Measurements from ENCODE around the gene CEBPZ.
"Not testable (repeated sequence)": the region's sequence is repeated elsewhere in the genome, so short reads cannot be mapped to it uniquely, and the experiment has no call there.

The CEBPZ gene

DNA sequence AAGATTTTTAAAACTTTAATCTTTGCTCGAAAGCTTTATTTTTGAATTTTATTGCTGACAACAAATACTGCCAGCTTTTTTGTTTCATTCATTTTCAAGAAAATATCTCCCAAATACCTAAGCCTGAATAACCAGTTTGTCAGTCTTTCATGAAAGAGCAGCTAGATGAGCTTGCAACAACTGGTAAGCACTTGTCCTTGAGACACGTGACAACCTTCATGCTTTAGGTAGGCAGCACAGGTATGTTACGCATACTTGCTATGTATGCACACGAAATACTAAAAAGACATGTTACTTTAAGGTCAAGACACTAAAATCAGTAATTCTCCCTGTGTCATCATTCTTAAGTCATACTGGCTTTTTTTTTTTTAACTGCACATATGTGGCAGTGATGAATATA lies 12.3 kb downstream of the CEBPZ start:
- no peak for DNase-seq (ENCODE audit: low read depth in 1 of 2, low spot score in 1 of 2)

DNA sequence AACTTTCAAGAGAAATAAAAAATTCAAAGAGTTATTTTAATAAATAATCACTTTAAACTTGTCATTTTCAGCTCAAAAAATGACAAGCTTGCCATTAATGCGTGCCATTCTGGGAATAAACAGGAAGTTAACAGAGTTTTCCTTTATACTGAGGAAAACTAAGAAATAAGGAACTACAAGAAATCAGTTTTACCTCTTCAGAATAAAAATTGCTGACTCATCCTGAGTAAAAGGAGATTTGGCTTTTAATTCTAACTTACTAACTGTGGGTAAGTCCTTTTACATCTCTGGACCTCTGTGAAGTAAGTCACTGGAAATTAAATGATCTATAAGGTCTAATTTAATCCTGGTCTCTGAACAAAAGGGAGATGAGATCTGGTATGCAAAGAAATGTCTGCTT lies 16.1 kb downstream of the CEBPZ start:
- DNase-seq (ENCODE audit: low read depth in 1 of 2, low spot score in 1 of 2), result no peak

DNA sequence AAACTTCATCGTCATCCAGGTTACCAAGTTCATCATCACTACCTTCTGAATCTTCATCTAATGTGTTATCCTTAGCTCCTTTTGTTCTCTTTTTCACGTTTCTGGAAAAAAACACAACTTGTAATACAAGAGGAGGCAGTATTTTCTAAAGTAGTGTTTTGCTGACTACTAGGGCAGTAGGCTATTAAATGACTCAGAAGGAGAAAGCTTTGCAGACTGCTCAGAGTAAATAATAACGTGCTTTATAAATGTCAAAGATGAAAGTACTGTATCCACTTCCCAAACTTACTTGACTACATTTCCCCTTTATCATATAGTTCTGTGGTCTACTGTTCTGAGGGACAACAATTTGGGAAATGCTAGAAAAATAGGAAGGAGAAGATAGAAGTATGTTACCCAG lies 19.5 kb downstream of the CEBPZ start:
- DNase-seq (ENCODE audit: low read depth in 1 of 2, low spot score in 1 of 2), result no peak

DNA sequence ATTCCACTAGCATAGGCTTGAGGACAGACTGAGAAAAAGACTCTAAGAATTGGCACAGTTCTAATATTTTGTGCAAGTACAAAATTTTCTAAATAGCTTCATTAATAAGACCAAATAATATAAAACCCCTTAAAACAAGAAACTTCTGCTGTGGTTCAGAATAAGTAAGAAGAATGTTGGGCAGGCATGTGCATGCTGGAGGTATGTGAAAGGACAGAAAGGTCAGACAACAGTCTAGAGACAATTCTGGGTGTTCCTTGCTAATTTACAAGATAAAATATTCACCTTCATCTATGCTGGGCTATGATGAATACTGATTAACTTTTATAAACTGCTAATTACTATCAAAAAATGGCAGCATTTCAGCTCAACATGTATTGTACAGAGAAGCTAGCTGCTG lies 20.2 kb downstream of the CEBPZ start:
- no peak for DNase-seq (ENCODE audit: low read depth in 1 of 2, low spot score in 1 of 2)

DNA sequence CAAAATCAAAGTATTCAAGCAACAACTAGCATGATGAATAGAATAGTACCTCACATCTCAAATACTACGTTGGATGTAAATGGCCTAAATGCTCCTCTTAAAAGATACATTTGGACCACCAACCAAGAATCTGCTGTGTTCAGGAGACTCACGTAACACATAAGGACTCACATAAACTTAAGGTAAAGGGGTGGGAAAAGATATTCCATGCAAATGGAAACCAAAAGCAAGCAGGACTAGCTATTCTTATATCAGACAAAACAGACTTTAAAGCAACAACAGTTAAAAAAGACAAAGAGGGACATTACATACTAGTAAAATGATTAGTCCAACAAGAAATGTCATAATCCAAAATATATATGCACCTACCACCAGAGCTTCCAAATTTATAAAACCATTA lies 24.6 kb downstream of the CEBPZ start:
- DNase-seq (ENCODE audit: low read depth in 1 of 2, low spot score in 1 of 2), result not testable (repeated sequence)

DNA sequence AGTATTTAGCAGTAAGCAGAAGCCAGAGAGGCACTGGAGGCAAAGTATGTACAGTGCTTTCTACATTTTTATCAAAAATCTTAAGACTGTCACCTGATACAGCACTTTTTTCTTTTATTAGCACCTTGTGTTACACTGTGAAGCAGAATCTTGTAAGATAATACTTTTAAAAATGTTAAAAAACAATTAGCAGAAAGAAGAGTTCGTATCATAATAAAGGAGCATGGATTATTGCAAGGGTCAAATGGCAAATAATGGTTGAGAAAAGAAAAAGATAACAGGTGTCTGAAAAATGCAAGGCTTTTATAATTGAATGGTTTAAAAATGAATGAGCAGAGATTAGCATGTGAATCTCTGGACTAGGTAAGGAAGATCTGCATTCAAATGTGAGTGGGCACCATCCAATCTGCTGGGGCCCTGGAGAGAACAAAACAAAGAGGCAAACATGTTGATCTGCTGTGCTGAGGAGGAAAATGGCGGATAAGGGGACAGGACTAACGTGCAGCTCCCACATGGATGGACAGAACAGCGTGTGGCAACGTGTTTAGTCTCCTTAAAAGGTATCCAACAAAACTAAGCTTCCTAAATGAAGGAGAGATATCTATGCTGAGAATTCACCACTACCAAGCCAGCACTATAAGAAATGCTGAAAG lies 25.6 kb downstream of the CEBPZ start:
- DNase-seq (ENCODE audit: low read depth in 1 of 2, low spot score in 1 of 2), result no peak

DNA sequence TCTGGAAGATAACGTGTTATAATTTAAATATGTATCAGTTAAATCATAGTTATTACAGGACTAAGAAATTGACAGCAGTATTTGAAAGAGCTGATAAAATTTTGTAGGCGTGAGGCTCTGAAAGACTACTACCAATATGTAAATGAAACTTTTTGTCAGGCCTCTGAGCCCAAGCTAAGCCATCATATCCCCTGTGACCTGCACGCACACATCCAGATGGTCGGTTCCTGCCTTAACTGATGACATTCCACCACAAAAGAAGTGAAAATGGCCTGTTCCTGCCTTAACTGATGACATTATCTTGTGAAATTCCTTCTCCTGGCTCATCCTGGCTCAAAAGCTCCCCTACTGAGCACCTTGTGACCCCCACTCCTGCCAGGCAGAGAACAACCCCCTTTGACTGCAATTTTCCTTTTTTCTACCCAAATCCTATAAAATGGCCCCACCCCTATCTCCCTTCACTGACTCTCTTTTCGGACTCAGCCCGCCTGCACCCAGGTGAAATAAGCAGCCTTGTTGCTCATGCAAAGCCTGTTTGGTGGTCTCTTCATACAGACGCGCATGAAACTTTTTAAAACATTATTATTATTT lies 26.2 kb downstream of the CEBPZ start:
- DNase-seq (ENCODE audit: low read depth in 1 of 2, low spot score in 1 of 2), result not testable (repeated sequence)

DNA sequence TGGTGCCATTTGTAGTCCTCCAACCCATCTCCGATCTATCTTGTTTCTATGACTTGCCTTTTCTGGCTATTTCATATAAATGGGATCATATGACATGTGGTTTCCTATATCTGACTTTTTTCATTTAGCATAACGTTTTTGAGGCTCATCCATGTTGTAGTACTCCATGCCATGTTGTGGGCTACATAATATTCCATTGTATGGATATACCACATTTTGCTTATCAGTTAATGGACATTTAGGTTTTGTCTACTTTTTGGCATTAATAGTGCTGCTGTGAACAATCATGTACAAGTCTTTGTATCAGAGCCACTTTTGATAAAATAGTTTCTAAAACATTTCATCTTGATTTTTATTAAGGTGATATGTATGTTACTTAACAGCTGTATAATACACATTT lies 27.7 kb downstream of the CEBPZ start:
- DNase-seq (ENCODE audit: low read depth in 1 of 2, low spot score in 1 of 2), result no peak

DNA sequence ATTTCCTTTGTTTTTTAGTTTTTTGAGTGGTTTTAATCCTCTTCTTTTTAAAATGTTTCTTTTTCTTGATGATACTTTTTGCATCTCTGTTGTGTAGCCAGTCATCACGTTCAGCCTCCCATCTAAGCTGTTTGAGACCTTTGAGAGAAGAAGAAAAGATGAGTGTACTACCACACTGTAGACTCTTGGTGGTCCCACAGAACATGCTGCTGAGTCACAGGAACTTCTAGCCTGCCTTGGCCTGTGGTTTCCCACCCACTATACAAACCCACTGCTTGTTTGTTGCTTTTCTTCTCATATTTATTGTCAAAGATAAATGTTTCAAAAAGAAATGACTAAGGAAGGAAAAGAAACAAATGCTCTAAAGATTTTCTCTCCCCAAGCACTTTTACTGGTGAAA lies 29.6 kb downstream of the CEBPZ start:
- no peak for DNase-seq (ENCODE audit: low read depth in 1 of 2, low spot score in 1 of 2)

DNA sequence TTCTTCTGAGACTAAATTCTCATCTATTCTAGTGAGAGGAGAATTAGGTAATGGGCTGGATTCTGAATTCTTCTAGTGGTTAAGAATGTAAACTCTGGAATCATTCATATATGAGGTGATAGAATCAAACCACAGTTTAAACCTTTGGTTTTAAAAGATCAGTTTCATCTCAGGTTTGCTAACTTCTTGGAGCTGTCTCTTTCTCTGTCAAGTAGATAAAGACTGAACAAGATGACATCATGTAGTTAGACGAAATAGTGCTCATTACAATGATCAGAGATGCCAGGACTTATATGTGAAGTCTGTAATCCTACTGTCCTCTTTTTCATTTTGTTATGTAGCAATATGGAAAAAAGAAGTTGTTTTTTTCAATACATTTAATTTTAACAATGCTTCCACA lies 30.2 kb downstream of the CEBPZ start:
- no peak for DNase-seq (ENCODE audit: low read depth in 1 of 2, low spot score in 1 of 2)

DNA sequence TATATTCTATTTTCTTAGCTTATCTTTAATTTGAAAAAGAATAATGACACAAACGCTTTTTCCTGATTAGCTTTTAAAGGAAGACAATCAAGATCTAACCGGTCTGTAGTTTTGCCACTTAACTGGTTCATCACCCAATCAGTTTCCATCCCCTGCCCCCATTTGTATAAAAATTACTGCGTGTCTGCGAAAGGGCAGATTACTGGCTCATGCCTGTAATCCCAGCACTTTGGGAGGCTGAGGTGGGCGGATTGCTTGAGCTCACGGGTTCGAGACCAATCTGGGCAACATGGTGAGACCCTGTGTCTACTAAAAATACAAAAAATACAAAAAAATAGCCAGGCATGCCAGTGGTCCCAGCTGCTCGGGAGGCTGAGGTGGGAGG lies 32.7 kb downstream of the CEBPZ start:
- DNase-seq (ENCODE audit: low read depth in 1 of 2, low spot score in 1 of 2), result no peak

DNA sequence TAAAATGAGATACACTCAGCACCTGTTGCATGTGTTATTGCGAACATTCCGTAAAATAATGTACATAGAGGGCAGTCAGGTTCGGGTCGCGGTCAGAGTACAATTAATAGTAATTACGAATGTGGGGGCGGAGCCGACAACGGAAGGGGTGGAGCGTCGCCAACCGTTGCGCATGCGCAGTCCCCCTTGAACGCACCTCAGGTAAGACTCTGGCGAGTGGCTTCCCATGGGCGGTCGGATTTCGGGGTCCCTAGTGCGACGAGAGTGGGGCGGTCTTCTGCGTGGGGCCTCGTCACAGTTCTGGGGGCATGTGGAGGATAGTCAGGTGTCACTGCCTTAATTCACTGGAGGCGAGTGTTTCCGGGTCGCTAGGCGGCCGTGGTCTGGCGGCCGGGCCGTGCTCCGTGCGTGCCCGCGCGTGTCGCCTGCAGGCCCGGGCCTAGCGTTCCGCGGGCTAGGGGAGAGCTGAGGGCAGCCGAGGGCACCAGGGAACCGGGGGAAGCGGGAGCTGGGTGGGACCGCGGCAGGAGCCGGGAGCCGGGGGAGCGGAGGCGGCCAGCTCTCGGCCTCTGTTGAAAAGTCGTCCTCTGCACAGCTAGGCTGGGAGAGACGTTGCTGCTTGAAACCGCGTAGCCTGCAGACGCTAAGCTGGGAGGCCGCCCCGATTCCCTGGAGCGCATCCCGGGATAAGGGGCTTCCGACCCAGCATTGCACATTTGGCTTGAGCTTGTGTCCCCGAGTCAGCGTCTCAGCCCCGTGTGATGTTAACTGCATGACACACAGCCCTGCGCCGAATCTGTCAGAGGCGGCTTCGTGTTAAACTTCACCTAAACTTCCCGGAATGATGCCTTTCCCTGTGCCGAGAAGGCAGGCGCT lies 34.8 kb downstream of the CEBPZ start, which contains the start of gene CEBPZOS:
CEBPZOS (plus strand) TSS at position 177 of the 876 bp plus-strand sequence. CDS start 3,209 bp downstream, outside the sequence.
- peak; percentile 86 to 90 for DNase-seq (ENCODE audit: low read depth in 1 of 2, low spot score in 1 of 2)

DNA sequence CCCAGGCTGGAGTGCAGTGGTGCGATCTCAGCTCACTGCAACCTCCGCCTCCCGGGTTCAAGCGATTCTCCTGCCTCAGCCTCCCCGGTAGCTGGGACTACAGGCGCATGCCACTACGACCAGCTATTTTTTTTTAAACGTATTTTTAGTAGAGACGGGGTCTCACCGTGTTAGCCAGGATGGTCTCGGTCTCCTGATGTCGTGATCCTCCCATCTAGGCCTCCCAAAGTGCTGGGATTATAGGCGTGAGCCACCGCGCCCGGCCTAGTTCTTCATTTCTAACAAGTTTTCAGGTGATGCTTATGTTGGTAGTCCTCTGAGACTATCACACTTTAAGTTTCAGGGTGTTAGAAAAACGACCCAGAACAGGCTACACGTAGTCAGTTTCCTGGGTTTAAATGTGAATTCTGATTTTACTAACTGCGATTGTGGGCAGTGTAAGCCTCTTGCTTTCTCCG lies 35.5 kb downstream of the CEBPZ start:
- DNase-seq (ENCODE audit: low read depth in 1 of 2, low spot score in 1 of 2), result not testable (repeated sequence)

DNA sequence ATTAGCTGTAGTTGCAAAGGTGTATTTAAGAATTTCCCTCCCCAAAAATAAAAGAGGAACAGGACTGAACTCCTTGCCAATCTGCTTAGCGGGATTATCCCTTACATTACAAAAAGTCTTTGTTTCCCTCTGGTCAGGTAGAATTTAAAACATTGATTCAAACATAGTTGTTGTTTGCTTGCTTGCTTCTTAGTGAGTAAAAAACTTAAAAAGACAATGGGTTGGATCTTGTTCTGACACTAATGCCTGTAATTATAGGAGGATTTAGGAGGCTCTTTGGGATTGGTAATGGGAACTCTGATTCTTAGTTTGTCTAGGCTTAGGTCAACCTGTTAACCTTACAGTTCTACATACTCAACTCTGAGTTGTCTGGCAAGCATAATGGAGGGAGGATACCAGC lies 38.8 kb downstream of the CEBPZ start:
- no peak for DNase-seq (ENCODE audit: low read depth in 1 of 2, low spot score in 1 of 2)

DNA sequence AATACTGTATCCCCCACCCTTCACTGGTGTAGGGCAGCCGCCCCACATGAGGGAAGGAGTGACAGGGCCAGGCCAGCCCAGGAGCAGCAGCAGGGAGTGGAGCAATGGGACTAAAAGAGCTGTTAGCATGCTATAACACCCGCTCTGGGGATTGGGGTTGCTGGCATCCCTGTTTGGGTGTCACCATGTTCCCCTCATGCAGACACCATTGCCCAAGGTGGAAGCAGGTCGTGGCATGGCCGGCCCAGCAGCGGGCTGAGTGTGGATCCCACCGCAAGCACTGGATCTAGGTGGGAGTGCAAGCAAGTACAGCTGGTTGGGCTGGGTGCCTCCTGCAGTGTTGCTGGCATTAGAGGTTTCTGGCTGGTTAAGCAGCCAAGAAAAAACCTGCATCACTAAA lies 39.6 kb downstream of the CEBPZ start:
- no peak for DNase-seq (ENCODE audit: low read depth in 1 of 2, low spot score in 1 of 2)

DNA sequence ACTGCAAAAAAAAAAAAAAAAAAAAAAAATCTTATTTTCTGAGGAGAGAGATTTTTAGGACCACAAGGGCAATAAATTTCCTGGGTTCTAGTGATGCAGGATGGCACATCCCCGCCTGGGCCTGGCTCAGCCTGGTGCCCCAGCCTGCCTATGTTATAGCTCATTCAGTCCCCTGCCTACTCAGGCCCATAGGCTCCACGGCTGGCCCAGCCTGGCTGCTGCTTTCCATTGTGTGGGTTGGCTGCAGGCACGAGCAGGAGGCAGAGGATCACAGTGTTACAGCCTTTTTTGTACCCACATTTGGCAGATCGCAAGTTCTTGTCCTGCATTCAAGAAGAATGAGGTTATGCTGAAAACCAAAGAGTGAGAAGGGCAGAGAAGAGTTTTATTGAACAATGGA lies 40.1 kb downstream of the CEBPZ start:
- DNase-seq (ENCODE audit: low read depth in 1 of 2, low spot score in 1 of 2), result no peak

DNA sequence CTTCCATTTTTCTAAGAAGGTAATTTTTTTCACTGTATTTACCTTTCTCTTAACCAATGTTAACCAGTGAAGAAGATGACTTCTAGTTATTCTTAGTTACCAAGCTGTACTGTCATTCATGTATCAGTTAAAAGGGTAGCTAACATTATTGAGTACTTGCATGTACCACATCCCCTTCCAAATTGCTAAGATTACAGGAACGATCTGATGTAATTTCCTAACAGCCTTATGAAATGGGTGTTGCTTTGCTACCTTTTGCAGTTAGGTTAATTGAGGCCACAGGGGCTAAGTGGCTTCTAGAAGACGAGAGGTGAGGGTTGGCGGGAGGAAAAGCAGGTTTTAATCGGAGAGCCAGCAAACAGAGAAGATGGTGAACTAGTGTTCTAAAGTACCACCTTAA lies 41.1 kb downstream of the CEBPZ start:
- no peak for DNase-seq (ENCODE audit: low read depth in 1 of 2, low spot score in 1 of 2)

DNA sequence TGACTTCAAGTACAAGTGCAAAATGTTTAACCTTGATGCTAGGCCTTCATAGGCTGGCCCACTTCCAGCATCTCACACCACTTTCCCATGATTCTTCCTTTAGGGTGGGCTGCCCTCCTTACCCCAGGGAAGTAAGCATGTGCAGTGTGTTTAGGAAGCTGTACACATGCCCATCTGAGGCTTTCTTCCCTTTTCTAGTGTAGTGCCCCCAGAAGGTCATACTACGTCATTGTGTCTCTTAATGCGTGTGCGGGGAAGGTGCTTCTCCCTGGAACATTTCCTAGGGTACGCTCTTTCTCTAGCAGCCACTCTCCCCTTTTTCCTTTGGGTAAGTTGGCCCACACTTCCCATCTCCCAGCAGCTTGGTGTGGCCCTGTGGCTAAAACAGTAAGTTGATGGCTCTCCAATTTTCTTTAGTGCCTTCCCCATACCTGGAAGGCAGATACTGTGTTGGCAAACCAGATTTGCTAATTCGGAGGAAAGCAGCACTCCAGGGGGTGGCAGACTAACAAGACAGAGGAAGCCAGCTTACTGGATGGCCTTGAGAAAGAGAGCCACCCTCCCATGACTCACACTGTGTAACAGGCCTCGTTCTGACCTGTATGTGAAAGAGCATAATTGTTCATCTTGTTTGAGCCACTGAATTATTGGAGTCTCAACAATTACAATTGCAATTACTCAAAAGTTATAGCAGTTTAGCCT lies 41.8 kb downstream of the CEBPZ start:
- DNase-seq (ENCODE audit: low read depth in 1 of 2, low spot score in 1 of 2), result no peak

DNA sequence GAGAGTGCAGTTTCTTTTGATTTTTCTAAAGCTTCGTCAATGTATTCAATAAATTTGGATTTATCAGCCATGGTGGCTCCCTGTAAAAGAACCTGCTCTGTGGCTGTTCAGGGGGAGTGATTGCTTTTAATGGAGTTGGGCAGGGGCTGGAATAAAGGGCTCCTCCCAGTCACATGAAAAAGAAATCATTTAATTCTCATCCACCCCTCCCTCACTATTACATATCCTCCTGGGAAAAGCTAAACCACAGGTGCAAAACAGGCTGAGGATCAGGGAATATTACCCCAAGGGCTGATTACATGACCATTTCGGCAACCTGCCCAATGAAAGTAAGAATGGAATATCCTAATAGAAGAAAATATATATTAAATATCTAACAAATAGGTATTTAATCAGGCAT lies 42.8 kb downstream of the CEBPZ start, which contains the start of gene SULT6B1:
SULT6B1 (minus strand) TSS at position 101 of the 400 bp plus-strand sequence; CDS start at position 71, 30 bp downstream.
- no peak for DNase-seq (ENCODE audit: low read depth in 1 of 2, low spot score in 1 of 2)

DNA sequence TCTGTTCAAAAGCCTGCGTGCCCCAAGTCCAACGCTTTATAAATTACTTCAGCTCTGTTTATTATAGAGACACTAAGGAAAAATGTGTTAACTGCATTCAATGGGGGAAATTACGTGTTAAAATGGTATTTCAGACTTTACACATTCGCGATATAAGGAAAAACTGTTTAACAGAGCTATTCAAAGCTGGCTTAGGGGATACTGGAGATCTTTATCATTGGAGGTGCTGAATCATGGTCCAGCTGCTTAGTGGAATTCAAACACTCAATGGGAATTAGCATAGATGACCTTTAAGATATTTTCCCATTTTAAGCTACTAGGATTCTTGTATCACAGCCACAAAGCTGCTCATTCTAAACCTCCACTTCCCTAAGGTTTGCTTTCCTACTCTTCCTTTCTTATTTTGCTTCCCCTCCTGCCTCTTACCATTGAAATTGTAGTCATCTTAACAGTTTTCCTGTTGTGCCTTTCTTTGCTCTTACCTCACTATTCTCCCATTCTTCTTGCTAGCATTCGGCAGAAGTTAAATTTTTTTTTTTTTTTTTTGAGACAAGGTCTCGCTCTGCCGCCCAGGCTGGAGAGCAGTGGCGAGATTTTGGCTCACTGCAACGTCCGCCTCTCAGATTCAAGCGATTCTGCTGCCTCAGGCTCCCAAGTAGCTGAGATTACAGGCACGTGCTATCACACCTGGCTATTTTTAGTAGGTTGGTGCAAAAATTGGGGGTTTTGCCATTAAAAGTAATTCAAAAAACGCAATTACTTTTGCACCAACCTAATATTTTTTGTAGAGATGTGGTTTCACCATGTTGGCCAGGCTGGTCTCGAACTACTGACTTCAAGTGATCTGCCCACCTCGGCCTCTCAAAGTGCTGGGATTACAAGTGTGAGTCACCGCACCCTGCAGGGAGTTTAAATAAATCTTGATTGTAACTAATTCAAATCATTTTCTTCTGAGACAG lies 49.4 kb downstream of the CEBPZ start:
- no peak for DNase-seq (ENCODE audit: low read depth in 1 of 2, low spot score in 1 of 2)

Data from activated CD4-positive, alpha-beta T cell treated with anti-CD3 and anti-CD28 coated beads, Interleukin-2, amount 50 U/mL, for 24 hours (primary cell).